Neural progenitor cell (in vitro differentiated cells): Measurements from ENCODE around the gene VMP1. TPM values are rescaled to one million over a fixed set of nuclear protein-coding genes. Genes with fewer than 3 reads are reported as not detected.

Source experiments
- DNase-seq: peaks from one replicate; pipeline ENCODE4 v3.0.0-alpha.2; 2016; ENCODE audit warnings: low spot score
- H2AFZ ChIP-seq: fragments of 200-600 bp; sonication (generic); replicated peaks from 2 replicates; pipeline ENCODE4 v1.6.1; 2016; ENCODE audit warnings: antibody characterized with exemption
- H3F3A ChIP-seq: fragments of 200-600 bp; sonication (generic); 2 replicates; pipeline ENCODE4 v1.6.1; 2016; ENCODE audit warnings: antibody characterized with exemption, low read depth
- H3K27ac ChIP-seq: fragments of 200-600 bp; sonication (generic); 2 replicates; pipeline ENCODE4 v1.5.1; 2016; ENCODE audit warnings: mild to moderate bottlenecking
- H3K27me3 ChIP-seq: fragments of 200-600 bp; sonication (generic); 2 replicates; pipeline ENCODE4 v1.6.1; 2016; ENCODE audit warnings: mild to moderate bottlenecking, moderate library complexity
- H3K36me3 ChIP-seq: fragments of 200-600 bp; sonication (generic); 2 replicates; pipeline ENCODE4 v1.5.1; 2016
- H3K4me1 ChIP-seq: fragments of 200-600 bp; sonication (generic); 2 replicates; pipeline ENCODE4 v1.6.1; 2016; ENCODE audit warnings: mixed run types
- H3K4me2 ChIP-seq: fragments of 200-600 bp; sonication (generic); 2 replicates; pipeline ENCODE4 v1.6.1; 2016
- H3K4me3 ChIP-seq: fragments of 200-600 bp; sonication (generic); 2 replicates; pipeline ENCODE4 v1.5.1; 2016
- H3K79me2 ChIP-seq: fragments of 200-600 bp; sonication (generic); 2 replicates; pipeline ENCODE4 v1.6.1; 2016; ENCODE audit warnings: low read depth
- H3K9ac ChIP-seq: fragments of 200-600 bp; sonication (generic); 2 replicates; pipeline ENCODE4 v1.6.1; 2016
- H3K9me3 ChIP-seq: fragments of 200-600 bp; sonication (generic); 2 replicates; pipeline ENCODE4 v1.5.1; 2016; ENCODE audit warnings: low read depth
- H4K20me1 ChIP-seq: fragments of 200-600 bp; sonication (generic); 2 replicates; pipeline ENCODE4 v1.6.1; 2016; ENCODE audit warnings: low read depth
- H3K27ac Mint-ChIP-seq: 3 replicates; pipeline ENCODE4 v1.8.0; 2021; ENCODE audit warnings: mixed read lengths
- H3K27me3 Mint-ChIP-seq: 2 replicates; pipeline ENCODE4 v1.8.0; 2022; ENCODE audit warnings: low read depth, mild to moderate bottlenecking, inconsistent platforms, moderate library complexity, mixed read lengths; ENCODE audit not compliant: insufficient read depth
- H3K36me3 Mint-ChIP-seq: 3 replicates; pipeline ENCODE4 v1.8.0; 2021; ENCODE audit warnings: mixed read lengths
- H3K4me1 Mint-ChIP-seq: 3 replicates; pipeline ENCODE4 v1.8.0; 2021; ENCODE audit warnings: mixed read lengths
- H3K4me3 Mint-ChIP-seq: 3 replicates; pipeline ENCODE4 v1.8.0; 2021; ENCODE audit warnings: mild to moderate bottlenecking, moderate library complexity, mixed read lengths
- H3K9me3 Mint-ChIP-seq: 3 replicates; pipeline ENCODE4 v1.8.0; 2020; ENCODE audit warnings: mixed read lengths
- EZH2 ChIP-seq: fragments of 200-600 bp; sonication (generic); IDR thresholded peaks from 2 replicates; pipeline ENCODE4 v1.6.1; 2017; ENCODE audit warnings: antibody characterized with exemption, mild to moderate bottlenecking, moderate library complexity
- EZH2phosphoT487 ChIP-seq: fragments of 200-600 bp; sonication (generic); IDR thresholded peaks from 2 replicates; pipeline ENCODE4 v1.6.1; 2017; ENCODE audit warnings: antibody characterized with exemption
- total RNA-seq: library from RNA; depleted of rRNA; stranded (reverse); fragments of >200 nt; gene quantifications from 2 replicates; pipeline ENCODE4 v1.2.3, GENCODE V29; 2015; ENCODE audit warnings: low replicate concordance
- TF ChIP-seq, protein P1 (sequence below): fragments of 200-600 bp; sonication (generic); IDR thresholded peaks from 2 replicates; pipeline ENCODE4 v1.5.1; 2017; ENCODE audit warnings: antibody characterized with exemption, mild to moderate bottlenecking

Gene VMP1
- total RNA-seq, 1 donor from 2014 or later, result 62.1 TPM

DNA sequence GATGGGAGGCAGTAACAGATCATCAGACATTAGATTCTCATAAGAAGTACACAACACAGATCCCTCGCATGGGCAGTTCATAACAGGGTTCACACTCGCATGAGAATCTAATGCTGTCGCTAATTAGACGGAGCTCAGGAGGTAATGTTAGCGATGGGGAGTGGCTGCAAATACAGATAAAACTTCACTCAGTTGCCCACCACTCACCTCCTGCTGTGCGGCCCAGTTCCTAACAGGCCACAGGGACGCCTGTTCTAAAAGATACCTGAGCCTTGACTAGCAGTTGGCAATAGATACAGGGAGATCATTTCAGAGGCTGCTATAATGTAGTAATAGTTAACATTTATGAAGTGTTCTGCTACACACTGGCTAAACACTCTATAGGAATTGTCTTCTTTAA, 5.2 kb upstream of the VMP1 start:
- Histone ChIP-seq H3K4me3 (no peak overlapping the region), H3K9me3 (no peaks in the 10 kb centered on the region), H3F3A (peaks cover 9% of the 10 kb centered on the region), H4K20me1 (peaks cover 57% of the 10 kb centered on the region), H3K27ac (no peak overlapping the region), H3K36me3 (no peaks in the 10 kb centered on the region), H3K27me3 (no peaks in the 10 kb centered on the region), H3K79me2 (peaks cover 98% of the 10 kb centered on the region), H3K4me1 (no peaks in the 10 kb centered on the region), H3K4me2 (no peak overlapping the region), H2AFZ (no peak overlapping the region), H3K9ac (no peak overlapping the region)
- no peak overlapping the region for H3K27ac Mint-ChIP-seq
- TF ChIP-seq EZH2phosphoT487 (no peak), EZH2 (no peak)
- TF ChIP-seq, protein P1, sequence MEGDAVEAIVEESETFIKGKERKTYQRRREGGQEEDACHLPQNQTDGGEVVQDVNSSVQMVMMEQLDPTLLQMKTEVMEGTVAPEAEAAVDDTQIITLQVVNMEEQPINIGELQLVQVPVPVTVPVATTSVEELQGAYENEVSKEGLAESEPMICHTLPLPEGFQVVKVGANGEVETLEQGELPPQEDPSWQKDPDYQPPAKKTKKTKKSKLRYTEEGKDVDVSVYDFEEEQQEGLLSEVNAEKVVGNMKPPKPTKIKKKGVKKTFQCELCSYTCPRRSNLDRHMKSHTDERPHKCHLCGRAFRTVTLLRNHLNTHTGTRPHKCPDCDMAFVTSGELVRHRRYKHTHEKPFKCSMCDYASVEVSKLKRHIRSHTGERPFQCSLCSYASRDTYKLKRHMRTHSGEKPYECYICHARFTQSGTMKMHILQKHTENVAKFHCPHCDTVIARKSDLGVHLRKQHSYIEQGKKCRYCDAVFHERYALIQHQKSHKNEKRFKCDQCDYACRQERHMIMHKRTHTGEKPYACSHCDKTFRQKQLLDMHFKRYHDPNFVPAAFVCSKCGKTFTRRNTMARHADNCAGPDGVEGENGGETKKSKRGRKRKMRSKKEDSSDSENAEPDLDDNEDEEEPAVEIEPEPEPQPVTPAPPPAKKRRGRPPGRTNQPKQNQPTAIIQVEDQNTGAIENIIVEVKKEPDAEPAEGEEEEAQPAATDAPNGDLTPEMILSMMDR, result no peak
- no peaks in the 10 kb centered on the region for H3K27me3 Mint-ChIP-seq
- H3K9me3 Mint-ChIP-seq, result no peaks in the 10 kb centered on the region
- H3K4me3 Mint-ChIP-seq, result no peak overlapping the region
- peaks cover 8% of the 10 kb centered on the region for H3K4me1 Mint-ChIP-seq
- no peak for DNase-seq
- H3K36me3 Mint-ChIP-seq, result peaks cover 34% of the 10 kb centered on the region

DNA sequence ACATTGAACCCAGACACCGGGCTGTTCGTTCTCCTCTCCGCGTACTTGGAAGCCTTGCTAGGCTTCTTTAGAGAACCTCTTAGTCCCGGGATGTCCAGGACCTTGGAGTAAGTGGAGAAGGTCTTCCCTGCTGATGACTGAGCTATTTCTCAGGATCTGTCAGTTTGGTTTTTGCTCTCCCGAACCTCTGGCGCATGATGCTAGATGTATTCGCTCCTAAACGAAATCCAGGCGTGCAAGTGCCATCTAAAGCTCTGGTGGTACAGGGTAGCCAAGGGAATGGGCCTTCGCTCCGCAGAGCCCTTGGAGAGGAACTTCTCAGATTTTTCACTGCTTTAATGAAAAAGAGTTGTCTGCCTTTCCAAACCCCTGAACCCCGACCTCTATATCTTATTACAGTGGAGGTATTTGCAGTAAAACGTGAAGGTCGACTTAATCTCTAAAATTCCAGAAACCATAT, 547 bp downstream of the VMP1 start:
- Histone ChIP-seq H2AFZ (peak overlapping the region; percentile 52), H3K36me3 (no peaks in the 10 kb centered on the region), H3F3A (peaks cover 16% of the 10 kb centered on the region), H3K9ac (peak overlapping the region; percentile 89), H3K27me3 (no peaks in the 10 kb centered on the region), H3K4me2 (peak overlapping the region; percentile 85), H3K9me3 (no peaks in the 10 kb centered on the region), H3K27ac (peak overlapping the region; percentile 84), H3K4me1 (peaks cover 14% of the 10 kb centered on the region), H3K79me2 (peaks cover 93% of the 10 kb centered on the region), H3K4me3 (peak overlapping the region; percentile 81), H4K20me1 (peaks cover 19% of the 10 kb centered on the region)
- Mint-ChIP-seq H3K27me3 (no peaks in the 10 kb centered on the region), H3K4me3 (peak overlapping the region; percentile 99), H3K9me3 (no peaks in the 10 kb centered on the region), H3K4me1 (peaks cover 21% of the 10 kb centered on the region), H3K36me3 (peaks cover 11% of the 10 kb centered on the region), H3K27ac (peak overlapping the region; percentile 97)
- no peak for DNase-seq
- TF ChIP-seq EZH2phosphoT487 (no peak), EZH2 (no peak)
- TF ChIP-seq, protein P1, result no peak

DNA sequence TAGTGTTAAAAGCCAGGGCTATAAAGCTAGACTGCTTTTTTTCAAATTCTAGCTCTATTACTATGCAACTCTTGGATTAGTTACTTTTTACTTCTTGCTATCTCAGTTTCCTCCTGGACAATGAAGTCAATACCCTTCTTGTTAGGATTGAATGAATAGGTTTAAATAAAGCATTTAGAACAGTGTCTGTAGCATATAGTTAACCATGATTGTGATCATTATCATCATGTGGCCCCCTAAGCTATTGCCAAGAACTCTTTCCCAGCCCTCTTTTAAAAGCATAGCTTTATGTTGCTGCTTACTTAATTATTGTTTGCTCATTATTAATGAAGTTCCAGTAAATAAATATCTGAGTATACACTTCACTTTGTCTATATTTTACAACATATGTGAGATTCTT, 4.5 kb downstream of the VMP1 start:
- H3K27me3 ChIP-seq, result no peaks in the 10 kb centered on the region
- H3K4me2 ChIP-seq, result no peak overlapping the region
- H3K9ac ChIP-seq, result no peak overlapping the region
- peaks cover 90% of the 10 kb centered on the region for H3K79me2 ChIP-seq
- H3K27ac ChIP-seq, result no peak overlapping the region
- no peaks in the 10 kb centered on the region for H4K20me1 ChIP-seq
- DNase-seq, result no peak
- Mint-ChIP-seq H3K4me3 (no peak overlapping the region), H3K27me3 (no peaks in the 10 kb centered on the region), H3K27ac (no peak overlapping the region), H3K4me1 (peaks cover 15% of the 10 kb centered on the region), H3K9me3 (no peaks in the 10 kb centered on the region), H3K36me3 (no peaks in the 10 kb centered on the region)
- no peak overlapping the region for H3K4me3 ChIP-seq
- no peak overlapping the region for H2AFZ ChIP-seq
- peaks cover 11% of the 10 kb centered on the region for H3F3A ChIP-seq
- H3K9me3 ChIP-seq, result no peaks in the 10 kb centered on the region
- no peak for TF ChIP-seq EZH2phosphoT487
- TF ChIP-seq, protein P1, result no peak
- TF ChIP-seq EZH2, result no peak
- H3K4me1 ChIP-seq, result peaks cover 14% of the 10 kb centered on the region
- no peaks in the 10 kb centered on the region for H3K36me3 ChIP-seq
